HuH-7.5 (cell line): ENCODE data around the gene TRPC5OS.

Source experiments
- DNase-seq: peaks from one replicate; pipeline ENCODE4 v3.0.0; 2011; ENCODE audit warnings: low spot score

Gene TRPC5OS

DNA sequence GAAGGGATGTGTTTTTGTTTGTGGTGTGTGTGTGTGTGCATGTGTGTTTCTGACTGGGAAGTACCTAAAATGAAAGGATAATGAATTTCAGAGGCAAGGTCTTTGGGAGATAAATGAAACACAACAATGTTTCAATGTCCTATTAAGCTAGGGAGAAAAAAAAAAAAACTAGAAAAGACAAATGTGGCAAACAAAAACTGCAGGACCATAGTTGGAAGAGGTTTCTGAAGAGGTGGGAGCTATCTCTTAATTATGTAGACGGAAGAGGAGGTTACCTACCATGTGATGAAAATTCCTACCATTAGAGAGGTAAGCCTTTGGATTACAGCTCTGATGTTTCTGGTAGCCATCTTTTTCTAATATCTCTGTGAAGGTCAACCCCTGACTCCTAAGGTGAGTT lies at the start of gene TRPC5OS:
Gene TRPC5OS, plus strand, starts transcription at position 301 of the 400 bp plus-strand sequence. CDS start 25,669 bp downstream, outside the sequence.
- DNase-seq, result no peak

DNA sequence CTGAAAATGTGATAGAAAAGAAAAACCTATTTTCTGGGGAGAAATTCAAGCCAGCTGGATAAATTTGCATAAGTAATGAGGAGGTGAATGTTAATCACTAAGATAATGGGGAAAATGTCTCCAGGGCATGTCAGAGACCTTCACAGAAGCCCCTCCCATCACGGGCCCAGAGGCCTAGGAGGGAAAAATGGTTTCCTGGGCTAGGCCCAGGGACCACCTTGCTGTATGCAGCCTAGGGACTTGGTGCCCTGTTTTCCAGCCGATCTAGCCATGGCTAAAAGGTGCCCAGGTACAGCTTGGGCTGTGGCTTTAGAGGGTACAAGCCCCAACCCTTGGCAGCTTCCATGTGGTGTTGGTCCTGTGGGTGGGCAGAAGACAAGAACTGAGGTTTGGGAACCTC lies 46.6 kb upstream of the TRPC5OS start:
- DNase-seq, result no peak

DNA sequence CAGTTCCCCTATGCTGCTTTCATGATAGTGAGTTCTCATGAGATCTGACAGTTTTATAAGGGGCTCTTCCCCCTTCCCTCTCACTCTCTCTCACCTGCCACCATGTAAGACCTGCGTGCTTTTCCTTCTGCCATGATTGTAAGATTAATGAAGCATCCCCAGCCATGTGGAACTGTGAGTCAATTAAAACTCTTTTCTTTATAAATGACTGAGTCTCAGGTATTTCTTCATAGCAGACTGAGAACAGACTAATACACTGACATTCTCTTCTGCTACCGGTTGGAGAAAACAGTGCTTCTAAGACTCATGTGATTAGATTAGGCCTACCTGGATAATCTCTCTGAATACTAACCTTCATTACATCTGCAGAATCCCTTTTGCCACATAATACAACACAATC lies 45.4 kb upstream of the TRPC5OS start:
- no peak for DNase-seq

DNA sequence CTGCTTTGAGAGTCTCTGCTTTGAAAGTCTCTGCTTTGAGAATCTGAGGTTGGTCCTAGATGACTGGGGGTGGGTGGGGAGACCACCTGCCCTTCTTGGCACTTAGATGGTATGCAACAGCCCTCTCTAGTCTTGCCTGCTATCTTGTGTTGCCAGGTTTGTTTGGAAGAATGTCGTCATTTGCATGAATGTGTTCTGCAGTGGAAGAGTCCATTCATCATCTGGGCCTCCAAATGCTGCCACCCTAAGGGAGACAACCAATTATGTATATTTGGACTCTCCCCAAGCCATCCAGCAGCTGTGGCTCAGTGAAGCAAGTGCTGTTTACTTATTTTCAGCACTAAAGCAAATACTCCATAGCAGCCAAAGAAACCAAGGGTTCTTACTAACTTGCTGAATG lies 44.6 kb upstream of the TRPC5OS start:
- DNase-seq, result no peak

DNA sequence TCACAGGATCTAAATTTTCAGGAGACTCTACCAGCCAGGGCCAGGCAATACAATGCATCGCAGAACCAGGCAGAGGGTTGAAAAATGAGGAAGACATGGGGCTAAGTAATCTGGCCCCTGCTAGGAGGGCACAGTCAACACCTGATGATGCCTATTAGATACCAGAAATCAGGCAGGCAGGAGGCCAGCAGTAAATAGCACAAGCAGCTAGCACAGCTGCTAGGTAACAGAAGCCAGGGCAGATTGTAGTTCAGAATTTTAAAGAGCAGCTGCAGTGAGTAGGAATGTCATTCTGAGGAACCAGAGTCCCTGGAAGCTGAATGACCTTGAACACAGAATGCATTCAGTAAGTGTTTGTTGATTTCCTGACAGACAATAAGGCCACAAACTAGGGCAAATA lies 38.8 kb upstream of the TRPC5OS start:
- DNase-seq, result no peak

DNA sequence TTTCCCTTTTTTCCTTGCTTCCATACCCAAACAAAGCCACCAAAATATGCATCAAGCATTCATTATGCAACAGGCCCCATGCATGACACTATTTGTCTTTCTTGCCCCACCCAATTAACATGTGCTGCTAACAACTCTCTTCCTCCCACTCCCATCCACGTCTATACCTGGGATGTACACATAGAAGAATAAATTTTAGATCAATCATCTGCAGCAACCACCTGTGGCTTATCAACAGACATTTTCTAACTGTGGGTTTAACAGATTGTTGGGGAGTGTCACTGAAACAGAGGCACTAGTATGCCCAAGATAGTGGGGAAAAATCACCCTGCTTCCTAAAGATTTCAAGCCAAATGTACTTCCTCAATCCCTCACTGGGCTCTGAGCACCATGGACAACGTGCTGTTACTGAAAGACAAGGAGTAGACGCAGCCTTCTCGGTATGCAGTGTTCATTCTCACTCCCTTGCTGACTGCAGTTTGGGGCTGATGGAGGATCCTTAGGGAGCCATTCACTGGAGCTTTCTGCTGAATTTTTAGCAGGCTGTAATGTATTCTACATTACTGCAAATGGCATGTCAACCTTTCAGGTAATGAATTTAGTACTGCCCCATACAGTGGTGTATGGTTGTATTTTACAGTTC lies 28.4 kb upstream of the TRPC5OS start:
- DNase-seq, result no peak

DNA sequence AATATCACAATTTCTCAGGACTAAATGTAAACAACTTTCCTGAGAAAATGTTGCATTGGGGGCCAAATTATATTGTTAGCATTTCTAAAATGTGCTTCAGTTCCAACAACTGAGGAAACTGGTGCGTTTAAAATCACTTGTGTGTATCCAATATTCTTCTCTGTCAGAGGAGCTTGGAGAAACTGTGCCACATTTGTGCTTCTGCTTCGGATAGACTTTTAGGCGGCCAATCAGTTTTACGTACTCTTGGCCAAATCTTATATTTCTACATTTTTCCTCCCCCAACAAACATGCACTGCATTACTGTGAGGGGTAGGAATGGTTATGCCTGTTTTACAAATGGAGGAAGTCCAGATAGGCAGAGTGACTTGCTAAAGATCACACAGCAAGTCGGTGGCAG lies 27.4 kb upstream of the TRPC5OS start:
- DNase-seq, result no peak

DNA sequence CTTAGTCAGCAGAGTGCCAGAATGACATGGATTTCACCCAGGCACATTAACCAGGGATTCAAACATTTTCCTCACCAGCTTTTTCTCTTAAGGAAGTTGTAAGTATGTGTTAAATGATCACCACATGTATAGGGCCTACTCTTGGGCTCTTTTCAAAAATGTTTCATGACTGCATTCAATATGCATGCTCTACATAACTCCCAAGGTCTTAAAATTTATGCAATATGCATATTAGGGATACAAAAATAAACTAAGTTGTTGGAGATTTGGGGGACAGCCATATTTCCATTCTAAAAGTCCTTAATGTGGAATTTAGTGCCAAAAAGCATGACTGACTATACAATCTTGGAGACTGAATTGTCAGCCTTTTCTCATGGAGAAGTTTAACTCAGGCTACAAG lies 25.0 kb upstream of the TRPC5OS start:
- no peak for DNase-seq

DNA sequence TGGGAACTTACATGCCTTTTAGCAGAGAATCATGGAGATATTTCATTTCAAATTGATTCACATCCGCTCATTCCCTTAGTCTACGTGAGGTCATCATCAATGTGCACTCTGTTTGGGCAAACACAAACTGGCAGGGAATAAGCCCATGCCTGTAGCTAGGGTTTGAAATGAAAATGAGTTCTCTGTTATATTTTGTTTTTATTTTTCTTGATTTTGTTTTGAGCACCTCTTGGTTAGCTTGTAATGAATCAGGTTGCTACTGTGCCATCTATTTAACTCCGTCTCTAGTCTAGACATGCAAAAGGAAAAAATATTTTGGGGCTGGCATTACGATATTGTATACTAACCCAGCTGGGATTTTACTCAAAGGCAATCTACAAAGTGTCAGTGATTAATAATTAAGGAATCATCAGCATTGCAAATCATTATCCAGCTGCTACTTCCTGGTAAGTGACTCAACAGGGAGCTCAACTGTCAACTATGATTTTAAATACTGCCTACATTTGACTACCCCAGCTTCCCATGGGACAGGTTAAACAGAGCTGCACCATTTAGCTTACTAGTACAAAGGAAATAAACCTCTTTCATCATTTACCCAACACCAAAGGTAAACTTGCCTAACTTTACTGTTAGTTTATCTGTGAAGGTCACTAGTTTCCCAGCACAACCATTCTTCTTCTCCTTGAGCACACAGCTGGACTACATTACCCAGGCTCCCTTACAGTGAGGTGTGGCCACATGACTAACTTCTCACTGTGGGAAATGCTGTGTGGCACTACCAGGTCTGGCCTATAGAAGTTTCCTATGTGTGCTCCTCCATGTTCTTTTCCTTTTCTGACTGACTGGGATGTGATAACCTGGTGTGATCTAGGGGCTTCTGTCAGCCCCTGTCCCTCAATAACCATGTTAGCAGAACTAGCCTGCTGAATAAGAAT lies 21.2 kb upstream of the TRPC5OS start:
- no peak for DNase-seq

DNA sequence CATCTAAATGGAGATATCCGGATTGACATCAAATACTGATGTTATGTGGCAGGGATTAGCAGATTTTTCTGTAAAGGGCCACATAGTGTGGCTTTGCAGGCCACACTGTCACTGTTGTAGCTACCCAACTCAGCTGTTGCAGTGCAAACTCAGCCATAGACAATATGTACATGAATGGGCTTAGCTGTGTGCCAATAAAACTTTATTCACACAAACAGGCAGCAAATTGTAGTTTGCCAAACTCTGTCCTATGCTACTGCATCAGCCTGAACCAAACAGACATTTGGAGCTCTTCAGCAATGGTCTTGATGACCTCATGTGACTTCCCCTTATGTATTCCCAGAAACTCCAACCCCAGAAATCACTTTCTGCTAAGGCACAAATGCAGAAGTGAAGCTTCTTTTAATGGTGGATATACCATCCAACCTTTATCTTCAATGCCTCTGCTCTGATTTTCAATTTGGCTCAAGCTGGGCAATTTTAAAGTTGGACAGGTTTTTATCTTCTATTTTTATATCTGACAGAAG lies 18.4 kb upstream of the TRPC5OS start:
- DNase-seq, result no peak

DNA sequence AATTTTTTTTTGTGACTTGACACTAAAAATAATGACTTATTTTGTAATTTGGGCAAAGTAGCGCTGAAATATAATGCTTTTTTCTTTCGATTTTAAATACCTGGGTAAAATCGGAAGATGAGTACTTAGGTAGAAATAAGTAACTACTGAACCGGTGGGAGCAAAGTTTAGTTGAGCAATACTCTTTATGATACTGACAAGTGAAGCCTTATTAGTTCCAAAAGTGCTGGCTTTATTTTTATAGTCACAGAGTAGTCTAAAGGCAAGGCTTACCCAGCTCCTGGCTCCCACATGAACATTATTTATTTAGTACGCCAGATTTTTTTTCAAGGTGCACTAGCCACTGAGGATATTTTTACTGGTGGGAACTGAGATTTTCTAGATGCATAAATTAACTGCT lies 14.4 kb upstream of the TRPC5OS start:
- no peak for DNase-seq

DNA sequence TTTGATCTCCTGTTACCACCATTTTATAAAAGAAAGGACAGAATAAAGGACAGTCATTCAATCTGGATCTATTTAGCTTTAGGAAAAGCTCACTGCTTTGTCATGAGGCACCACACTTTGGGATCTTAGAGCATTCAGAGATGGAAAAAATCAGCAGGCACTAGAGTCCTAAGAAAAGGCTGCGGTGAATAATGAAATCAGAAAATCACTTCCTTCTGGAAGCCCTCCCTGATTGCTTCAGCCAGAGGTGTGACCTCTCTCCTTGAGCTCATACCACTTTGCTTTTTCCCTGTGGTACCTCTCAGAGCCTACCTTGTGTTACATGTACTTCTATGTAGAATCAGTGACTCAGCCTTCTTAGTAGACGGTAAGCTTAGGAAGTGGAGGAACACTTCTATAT lies 8.7 kb upstream of the TRPC5OS start:
- DNase-seq, result no peak

DNA sequence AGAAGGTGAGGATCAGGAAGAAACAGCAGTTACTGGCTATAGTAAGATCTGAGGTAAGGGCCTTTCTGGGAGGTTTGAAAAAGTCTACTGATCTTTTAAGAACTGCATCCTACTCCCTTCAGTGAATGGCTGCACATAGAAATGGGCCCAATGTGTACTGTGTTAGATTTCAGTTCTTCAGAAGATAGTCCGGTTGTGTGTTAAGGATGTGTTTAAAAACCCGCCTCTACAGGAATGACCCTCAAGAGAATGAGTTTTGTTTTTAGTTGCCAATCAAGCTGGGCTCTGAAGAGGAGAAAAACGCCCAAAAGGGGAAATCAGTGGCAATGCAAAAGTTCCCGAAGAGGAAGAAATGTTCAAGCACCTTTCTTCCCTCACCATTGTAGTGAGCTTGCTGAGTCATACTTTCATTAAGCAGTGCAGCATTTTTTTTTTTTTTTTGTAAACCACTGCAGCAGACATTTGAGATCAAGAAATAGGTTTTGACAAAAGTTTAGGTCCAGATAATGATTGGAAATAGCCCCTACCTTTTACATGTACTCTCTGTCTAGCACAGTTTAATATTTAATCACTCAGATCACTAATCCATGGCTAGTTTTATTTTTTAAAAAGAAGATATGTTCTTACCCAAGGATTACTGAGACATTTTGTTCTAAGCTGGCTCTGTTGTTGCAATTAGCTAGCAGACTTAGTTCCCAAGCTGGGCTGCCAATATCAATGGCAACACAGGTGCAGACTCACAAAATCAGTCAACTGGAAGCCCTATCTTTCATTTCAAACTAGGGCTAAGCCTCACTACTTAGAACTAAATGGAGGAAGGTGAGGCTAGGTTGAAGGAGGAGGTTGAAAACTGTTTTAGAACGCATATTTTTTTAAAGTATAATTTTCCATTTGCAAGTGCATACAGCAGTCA lies 7.0 kb upstream of the TRPC5OS start:
- no peak for DNase-seq

DNA sequence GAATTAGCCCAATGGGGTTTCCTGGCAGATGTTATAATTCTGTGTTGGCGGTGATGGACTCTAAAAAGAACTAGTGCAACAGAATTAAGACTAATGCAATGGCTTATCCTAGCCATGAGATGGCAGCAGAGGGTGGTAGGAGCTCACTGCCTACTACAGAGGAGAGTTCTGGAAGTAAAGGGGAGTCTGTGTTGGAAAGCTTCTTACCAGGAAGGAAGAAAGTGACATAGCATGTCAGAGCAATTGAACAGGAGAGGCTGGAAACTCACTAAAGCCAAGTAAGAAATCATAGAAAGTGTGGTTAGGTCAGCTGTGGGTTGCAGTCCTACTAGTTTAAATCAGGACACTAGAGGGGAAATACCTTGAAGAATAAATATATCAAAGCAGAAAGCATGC lies 6.3 kb upstream of the TRPC5OS start:
- no peak for DNase-seq

DNA sequence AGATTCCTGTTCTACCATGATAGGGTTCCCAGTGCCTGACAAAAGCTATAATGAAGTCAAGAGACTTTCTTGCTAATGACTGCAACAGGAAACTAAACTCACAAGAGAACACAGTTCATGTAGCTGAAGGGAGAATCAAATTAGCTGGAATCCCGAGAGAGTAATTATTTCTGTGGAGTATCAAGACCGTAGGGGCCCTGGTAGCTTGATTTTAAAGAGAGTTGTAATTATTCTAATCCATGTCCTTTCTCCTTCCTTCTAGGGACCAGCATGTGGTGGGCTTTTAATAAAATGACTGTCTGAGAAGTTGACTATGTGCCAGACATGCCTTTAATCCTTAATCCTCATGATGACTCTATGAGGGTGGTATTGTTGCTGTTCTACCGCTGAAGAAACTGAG lies 1.7 kb upstream of the TRPC5OS start:
- no peak for DNase-seq

DNA sequence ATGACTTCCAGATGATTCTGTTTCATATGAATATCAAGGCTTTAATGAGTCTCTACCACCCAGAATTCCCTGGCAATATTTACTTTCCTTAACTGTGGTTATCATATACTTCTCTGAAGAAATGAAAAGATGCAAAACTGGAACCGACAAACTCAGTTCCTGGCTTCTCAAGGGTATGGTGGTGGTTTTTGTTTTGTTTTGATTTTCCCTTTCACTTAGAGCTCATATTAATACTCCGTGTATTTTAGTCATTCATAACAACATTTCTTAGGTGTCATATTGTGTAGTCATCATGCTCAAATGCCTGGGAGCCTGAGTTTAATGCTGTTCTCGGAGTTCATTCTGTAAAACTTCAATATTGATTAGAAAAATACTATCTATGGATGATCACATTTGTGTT lies 665 bp downstream of the TRPC5OS start:
- DNase-seq, result no peak

DNA sequence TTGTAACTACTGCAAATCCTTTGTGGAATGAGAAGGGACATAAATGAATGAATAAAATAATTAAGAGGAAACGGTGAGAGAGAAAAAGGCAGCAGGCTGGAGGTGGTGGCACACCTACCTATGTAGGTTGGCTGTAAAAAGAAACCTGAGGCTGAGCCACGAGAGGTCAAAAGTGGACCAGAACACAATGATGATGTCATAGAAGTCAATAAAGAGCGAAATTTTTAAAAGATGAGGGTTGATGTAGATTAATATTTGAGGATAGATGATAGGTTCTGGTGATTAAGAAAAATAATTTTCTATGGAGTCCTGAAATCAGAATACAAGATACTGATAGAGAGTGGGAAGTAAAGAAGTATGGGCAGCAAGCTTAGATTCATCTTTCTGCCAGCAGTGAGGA lies 1.7 kb downstream of the TRPC5OS start:
- DNase-seq, result no peak

DNA sequence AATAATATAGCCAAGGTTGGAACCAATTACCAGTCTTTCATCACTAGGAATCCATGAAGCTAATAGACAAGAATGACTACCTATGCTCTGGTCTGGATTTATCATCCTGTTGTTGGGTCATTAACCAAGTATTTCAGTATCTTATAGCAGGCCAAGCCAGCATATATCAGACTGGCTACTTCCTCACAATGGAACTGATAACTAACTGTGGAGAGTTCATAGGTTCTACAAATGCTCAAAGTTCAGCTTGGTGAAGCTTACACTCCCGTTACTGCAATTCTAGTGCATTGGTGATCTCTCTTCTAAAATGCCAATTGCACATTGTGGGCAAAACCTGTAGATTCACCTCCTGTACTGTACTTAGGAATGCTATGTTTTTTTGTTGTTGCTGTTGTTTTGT lies 4.8 kb downstream of the TRPC5OS start:
- DNase-seq, result no peak

DNA sequence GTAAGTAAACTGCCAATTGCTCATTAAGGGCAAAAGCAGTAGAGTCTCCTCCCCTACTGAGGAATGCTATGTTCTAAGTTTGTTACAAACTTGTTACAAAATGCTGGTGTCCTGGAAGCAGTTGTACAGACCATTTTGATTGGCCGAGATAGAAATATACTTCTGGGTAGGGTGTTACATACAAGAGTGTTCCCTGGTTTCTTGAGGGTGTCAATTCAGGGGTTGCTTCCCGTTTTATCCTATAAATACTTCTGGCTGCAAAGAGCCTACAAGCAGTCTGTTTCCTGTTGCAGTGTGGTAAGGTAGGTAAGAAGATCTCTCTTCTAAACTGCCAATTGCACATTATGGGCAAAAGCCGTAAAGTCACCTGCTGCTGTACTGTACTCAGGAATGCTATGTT lies 5.7 kb downstream of the TRPC5OS start:
- no peak for DNase-seq

DNA sequence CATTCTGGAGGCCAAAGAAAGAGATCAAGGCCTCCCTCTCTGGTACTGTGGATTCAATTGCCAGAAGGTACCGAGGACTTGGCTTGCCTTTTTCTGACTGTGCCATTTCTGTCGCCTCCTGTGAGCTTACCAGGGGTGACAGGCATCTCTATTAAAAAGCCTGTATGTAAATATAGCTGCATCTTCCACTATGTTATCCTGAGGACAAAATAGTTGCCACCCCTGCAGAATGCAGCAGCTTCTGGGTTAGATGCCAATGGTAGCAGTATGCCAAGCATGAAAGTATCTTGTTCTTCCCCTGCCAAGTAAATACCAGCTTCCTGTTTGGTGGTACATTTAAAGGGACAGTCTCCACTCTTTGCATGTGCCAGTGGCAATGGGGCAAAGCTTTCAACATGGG lies 10.7 kb downstream of the TRPC5OS start:
- no peak for DNase-seq

DNA sequence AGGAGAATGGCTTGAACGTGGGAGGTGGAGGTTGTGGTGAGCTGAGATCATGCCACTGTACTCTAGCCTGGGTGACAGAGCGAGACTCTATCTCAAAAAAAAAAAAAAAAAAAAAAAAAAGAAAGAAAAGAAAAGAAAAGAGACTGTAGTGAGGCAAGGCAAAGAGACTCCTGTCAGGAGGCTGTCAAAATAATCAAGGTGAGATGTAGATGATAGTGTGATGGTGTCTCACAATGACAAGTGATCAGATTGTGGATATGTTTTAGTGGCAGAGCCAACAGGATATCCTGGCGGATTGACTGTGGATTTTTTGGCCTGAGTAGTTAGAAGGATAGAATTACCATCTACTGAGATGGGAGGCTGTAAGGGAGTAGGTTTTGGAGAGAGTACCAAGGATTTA lies 12.6 kb downstream of the TRPC5OS start:
- DNase-seq, result no peak

DNA sequence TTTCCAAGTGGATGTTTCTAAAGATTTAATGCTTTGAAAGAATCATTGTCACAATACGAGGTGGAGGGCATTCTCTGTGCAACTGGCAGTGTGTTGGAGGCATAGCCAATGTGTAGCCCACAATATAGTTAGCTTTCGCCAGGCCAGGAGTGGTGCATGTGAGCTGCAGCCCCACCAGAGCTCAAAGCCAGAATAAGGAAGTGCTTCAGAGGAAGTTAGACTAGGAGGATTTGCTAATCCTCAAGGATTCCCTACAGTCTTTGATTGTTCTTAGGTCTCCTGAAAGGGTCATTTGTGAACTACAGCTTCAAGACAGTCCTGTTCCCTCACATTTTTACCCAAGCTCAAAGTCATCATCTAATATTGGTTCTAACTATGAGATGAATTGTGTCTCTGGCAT lies 16.4 kb downstream of the TRPC5OS start:
- DNase-seq, result no peak
